ENCODE measurements around the gene RBM28. TPM values are rescaled to one million over a fixed set of nuclear protein-coding genes. Genes with fewer than 3 reads are reported as not detected.

Gene RBM28, protein sequence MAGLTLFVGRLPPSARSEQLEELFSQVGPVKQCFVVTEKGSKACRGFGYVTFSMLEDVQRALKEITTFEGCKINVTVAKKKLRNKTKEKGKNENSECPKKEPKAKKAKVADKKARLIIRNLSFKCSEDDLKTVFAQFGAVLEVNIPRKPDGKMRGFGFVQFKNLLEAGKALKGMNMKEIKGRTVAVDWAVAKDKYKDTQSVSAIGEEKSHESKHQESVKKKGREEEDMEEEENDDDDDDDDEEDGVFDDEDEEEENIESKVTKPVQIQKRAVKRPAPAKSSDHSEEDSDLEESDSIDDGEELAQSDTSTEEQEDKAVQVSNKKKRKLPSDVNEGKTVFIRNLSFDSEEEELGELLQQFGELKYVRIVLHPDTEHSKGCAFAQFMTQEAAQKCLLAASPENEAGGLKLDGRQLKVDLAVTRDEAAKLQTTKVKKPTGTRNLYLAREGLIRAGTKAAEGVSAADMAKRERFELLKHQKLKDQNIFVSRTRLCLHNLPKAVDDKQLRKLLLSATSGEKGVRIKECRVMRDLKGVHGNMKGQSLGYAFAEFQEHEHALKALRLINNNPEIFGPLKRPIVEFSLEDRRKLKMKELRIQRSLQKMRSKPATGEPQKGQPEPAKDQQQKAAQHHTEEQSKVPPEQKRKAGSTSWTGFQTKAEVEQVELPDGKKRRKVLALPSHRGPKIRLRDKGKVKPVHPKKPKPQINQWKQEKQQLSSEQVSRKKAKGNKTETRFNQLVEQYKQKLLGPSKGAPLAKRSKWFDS
- total RNA-seq: 100 to 1,000 TPM; 113 to 121 (median 120) TPM

DNA sequence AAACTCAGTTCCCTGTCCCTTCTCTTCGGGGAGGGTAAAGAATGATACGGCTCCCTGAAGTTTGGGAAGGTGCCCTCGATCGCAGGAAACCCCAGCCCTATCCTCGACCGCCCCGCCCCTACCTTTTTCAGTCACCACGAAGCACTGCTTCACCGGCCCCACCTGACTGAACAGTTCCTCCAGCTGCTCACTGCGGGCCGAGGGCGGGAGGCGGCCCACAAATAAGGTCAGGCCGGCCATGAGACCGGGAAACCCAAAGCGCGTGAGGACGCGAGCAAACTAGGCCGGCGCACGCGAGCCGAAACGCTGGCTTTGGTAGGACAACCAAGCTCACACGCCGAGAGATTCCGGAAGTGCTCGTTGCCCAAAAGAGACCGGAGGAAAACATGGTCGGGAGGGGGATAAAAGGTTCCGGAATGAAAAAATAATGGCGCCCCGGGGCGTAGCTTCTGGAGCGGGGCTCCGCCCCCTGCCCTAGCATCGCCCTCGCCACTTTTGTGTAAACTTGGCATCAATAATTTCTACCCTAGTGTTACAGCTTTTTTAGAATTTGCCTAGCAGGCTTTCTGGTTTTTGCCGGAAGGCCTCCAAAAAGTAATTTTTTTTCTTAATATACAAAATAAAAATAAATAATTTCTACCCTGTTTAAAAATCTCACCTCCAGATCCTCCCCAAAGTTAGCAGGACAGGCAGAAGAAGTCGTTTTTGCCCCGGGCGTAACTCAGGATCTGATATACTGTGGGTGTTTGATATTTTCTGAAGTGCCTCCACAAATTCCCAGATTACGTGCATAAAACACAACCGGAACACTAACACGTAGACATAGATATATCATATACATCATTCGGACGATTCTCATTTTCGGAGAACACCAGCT lies at the start of gene RBM28:
TSS of gene RBM28 (minus strand) at position 355 of the 877 bp plus-strand sequence. CDS start at position 240, 115 bp downstream.
- H3K9me3 Mint-ChIP-seq: no peaks in the 10 kb centered on the region

DNA sequence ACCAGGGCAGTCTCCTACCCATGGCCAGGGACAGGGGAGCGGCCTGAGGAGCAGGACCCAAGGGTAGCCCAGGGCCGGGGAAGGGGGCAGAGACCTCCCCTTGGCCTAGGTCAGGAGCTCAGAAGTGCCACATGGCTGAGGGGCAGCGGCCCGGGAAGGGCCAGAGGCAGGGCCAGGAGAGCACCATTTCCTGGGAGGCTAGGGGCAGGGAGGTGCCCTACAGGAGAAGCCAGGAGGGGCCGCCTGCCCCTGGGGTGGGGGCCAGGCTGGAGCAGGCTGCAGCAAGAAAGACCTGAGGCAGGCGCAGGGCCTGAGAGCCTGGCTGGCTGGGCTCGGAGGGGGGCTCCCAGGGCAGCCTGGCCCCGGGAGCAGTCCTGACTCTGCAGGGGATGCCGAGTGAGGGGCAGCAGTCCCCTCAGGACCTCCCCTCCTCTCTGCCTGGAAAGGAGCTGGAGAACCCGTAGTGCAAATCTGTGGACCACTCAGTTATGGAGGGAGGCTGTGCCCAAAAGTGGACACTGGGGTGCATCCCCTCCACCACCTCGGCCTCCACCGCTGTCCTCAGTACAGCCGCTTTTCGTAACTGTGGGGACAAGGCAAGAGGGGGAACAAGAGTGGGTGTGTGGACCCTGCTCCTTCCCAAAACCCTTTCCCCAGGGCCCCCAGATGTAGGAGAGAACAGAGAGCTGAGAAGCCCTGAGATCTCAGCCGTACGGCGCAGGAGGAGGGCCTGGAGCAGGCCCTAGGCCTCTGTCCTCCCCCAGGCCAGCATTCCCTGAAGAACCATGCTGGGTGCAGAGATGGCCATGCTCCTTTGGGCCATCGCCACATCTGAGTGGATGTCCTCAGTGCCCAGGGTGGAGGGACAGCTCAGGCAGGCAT lies 49.0 kb upstream of the RBM28 start:
- no peak for DNase-seq
- Mint-ChIP-seq H3K27me3 (ENCODE audit: low read depth) (no peaks in the 10 kb centered on the region), H3K4me1 (ENCODE audit: low read depth) (no peaks in the 10 kb centered on the region), H3K36me3 (ENCODE audit: insufficient read depth) (peaks cover 8% of the 10 kb centered on the region), H3K9me3 (no peaks in the 10 kb centered on the region), H3K4me3 (no peak overlapping the region)
- no peak for ATAC-seq

More for the DNA sequence above, at the start of gene RBM28:
- Mint-ChIP-seq H3K4me1 (ENCODE audit: low read depth) (peaks cover 24% of the 10 kb centered on the region), H3K4me3 (peak within 1 kb of the TSS; percentile 97), H3K36me3 (ENCODE audit: insufficient read depth) (peaks cover 6% of the 10 kb centered on the region), H3K27me3 (ENCODE audit: low read depth) (peaks cover 6% of the 10 kb centered on the region)
- ATAC-seq (peak; percentile 95 to 97), DNase-seq (peak; percentile 73)

DNA sequence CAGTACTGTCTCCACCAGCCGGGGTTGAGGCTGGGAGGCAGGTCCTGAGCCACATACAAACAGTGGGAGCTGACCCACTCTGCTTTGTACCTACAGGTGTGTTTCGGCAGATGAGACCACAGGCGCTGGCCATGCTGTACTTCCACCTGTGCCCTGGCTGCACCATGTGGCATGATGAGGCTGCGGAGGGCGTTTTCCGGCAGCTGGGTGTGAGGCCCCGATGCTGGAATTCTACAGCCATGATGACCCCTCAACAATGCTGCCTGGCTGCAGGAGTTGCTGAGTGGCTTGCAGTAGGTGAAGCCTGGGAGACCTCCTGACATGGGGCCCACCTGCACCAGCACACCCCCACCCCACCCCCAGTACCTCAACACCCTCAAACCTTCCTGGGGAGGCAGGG lies 48.1 kb upstream of the RBM28 start:
- Mint-ChIP-seq H3K9me3 (no peaks in the 10 kb centered on the region), H3K4me3 (no peak overlapping the region), H3K4me1 (ENCODE audit: low read depth) (no peaks in the 10 kb centered on the region), H3K36me3 (ENCODE audit: insufficient read depth) (peaks cover 4% of the 10 kb centered on the region), H3K27me3 (ENCODE audit: low read depth) (no peaks in the 10 kb centered on the region)
- DNase-seq (no peak), ATAC-seq (no peak)

DNA sequence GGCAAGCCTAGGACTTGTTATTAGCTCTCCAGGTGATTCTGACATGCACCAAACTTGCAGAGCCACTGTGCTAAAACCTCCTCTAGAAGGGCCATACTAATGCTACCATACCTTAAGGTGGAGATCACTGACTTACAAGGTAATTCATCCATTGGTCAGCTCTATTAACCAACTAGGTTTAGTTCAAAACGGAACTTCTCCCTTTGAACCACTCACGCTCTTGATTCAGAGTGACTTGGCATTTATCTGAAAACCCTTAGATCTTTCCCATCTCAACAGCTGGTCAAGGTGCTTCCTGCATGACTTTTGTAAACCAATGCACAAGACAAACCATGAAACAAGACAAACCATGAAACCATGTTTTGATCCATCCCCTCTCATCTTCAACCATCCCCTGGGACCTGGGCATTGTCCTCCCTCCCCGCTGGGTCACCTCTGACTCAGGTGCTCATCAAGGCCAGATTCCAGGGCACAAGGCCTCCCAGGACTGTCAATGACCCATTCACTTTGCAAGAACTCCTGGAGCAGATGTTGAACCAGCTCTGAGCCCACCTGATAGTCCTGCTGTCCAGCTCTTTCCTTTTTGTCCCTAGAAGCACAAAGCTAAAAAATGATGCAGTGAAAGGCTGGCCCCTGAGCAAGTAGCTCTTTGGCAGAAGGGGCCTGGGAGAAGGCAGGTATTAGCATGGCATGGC lies 47.3 kb upstream of the RBM28 start:
- ATAC-seq: no peak
- Mint-ChIP-seq H3K4me3 (no peak overlapping the region), H3K4me1 (ENCODE audit: low read depth) (no peaks in the 10 kb centered on the region), H3K9me3 (no peaks in the 10 kb centered on the region), H3K27me3 (ENCODE audit: low read depth) (no peaks in the 10 kb centered on the region), H3K36me3 (ENCODE audit: insufficient read depth) (no peaks in the 10 kb centered on the region)
- no peak for DNase-seq

DNA sequence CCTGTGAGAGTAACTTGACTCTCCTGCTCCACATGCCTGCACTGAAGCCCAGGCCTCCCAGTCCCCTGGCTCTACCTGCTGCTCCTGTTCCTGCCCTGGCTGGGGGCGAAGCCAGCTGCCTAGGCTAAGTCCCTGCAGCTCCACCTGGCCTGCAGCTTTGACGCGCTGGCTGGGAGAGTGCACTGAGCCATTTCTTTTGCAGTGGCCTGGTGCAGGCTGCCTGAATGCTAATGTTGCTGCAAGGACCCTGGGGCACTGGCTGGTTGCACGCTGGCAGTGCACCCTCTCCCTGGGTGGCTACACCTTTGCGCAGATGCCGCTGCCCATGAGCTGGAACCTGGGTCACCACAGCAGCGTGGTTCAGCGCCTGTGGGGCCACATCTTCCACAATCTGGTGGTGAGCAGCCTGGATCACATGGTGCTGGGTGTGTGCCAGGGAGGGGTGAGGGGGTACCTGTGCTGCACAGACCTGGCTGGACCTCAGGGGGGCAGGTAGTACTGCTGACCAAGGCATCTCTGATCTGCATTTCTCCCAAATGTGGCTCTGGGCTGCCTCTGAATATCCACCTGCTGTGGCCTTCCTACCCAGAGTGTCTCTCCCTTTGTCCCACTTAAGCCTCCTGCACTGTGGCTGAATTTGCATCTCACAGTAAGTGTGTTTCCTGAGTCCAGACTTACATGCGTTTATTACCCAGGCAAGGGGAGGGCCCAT lies 46.1 kb upstream of the RBM28 start:
- Mint-ChIP-seq H3K36me3 (ENCODE audit: insufficient read depth) (no peaks in the 10 kb centered on the region), H3K4me1 (ENCODE audit: low read depth) (no peaks in the 10 kb centered on the region), H3K27me3 (ENCODE audit: low read depth) (no peaks in the 10 kb centered on the region), H3K9me3 (no peaks in the 10 kb centered on the region), H3K4me3 (no peak overlapping the region)
- ATAC-seq (no peak), DNase-seq (no peak)

DNA sequence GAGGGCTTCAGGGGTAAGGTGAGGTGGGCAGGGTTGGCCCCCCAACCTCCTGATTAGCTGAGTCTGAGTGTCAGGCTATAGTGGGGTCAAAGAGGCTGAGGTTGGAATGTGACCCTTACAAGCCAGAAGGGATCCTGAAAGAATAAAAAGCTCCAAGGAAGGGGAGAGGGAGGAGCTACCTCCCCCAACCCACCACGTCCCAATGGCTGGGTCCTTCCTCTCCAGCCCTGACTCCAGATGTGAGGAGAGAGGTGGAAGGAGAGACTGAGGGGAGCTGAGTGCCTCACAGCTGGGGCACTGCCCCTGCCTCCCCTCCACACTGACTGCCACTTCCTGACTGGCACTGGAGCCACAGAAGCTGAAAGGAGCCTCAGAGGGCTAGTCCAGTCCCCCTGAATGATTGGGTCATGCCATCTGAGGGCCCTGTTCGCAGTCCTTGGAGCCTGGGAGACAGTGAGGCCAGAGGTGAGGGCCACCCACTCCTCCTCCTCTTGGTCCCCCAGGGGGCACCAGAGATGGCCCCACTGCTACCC lies 45.4 kb upstream of the RBM28 start:
- Mint-ChIP-seq H3K9me3 (no peaks in the 10 kb centered on the region), H3K36me3 (ENCODE audit: insufficient read depth) (no peaks in the 10 kb centered on the region), H3K4me3 (no peak overlapping the region), H3K4me1 (ENCODE audit: low read depth) (no peaks in the 10 kb centered on the region), H3K27me3 (ENCODE audit: low read depth) (no peaks in the 10 kb centered on the region)
- ATAC-seq (no peak), DNase-seq (no peak)

DNA sequence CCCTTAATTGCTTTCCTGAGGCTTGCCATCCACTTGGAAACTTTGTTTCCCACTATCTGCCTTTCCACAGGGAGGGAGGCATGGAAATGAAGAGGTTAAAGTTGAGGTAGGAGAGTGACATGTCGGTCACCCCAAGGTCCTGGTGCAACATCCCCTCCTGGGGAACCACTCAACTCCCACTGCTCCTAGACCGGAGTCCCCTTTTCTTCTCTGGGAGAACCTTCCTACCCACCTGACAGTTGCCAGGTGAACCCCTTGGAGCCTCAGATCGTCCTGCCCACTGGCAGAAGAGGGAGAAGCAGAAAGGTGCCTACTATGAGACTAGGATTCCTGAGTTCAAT lies 44.4 kb upstream of the RBM28 start:
- H3K9me3 Mint-ChIP-seq: no peaks in the 10 kb centered on the region

DNA sequence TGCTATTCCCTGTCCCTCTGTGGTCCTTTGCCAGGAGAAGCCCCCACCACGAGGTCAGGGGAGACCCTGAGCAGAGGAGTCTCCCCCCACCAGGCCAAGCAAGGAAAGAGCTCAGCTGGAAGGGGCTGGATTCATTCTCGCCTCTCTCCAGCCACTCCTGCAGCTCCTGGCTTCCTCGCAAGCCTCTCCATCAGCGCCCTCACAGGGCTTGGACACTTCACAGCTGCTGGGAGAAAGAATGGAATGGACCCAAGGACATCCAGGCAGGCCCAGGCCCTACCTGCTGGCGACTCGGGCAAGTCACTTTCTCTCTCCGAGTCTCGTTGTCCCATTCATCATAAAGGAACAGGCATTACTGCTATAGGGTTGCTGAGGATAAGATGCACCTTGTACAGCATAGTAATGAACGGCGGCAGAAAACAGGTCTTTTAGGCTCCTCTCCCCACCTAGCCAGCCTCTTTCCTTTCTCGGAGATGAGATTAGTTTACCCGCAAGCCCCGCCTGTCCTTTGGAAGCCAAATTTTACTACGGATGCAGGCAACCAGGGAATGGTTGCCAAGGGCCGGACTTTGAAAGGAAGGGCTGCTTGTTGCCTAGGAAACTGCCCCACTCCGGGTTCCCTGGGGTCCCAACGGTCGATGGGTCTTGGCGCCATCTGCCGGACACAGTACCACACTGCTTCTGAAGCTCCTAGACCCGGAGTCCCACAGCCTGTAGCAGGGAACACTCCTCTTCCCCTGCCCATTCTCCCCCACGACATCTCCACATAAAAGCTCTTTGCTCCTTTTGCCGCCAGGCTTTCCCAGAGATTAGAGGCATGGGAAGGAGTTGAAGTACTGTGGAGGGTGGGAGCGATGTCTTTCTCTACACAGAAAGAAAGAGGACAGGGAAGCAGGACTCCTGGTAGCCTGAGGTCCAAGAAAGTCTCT lies 43.8 kb upstream of the RBM28 start:
- no peaks in the 10 kb centered on the region for H3K36me3 Mint-ChIP-seq (ENCODE audit: insufficient read depth)
- peak; percentile 76 to 84 for ATAC-seq
- no peaks in the 10 kb centered on the region for H3K9me3 Mint-ChIP-seq
- H3K4me3 Mint-ChIP-seq: no peak overlapping the region
- peak; percentile 64 for DNase-seq
- H3K4me1 Mint-ChIP-seq (ENCODE audit: low read depth): no peaks in the 10 kb centered on the region
- H3K27me3 Mint-ChIP-seq (ENCODE audit: low read depth): no peaks in the 10 kb centered on the region

More for the DNA sequence above, 44.4 kb upstream of the RBM28 start:
- DNase-seq (no peak), ATAC-seq (no peak)
- no peaks in the 10 kb centered on the region for H3K36me3 Mint-ChIP-seq (ENCODE audit: insufficient read depth)
- H3K4me3 Mint-ChIP-seq: no peak overlapping the region
- no peaks in the 10 kb centered on the region for H3K4me1 Mint-ChIP-seq (ENCODE audit: low read depth)
- no peaks in the 10 kb centered on the region for H3K27me3 Mint-ChIP-seq (ENCODE audit: low read depth)

DNA sequence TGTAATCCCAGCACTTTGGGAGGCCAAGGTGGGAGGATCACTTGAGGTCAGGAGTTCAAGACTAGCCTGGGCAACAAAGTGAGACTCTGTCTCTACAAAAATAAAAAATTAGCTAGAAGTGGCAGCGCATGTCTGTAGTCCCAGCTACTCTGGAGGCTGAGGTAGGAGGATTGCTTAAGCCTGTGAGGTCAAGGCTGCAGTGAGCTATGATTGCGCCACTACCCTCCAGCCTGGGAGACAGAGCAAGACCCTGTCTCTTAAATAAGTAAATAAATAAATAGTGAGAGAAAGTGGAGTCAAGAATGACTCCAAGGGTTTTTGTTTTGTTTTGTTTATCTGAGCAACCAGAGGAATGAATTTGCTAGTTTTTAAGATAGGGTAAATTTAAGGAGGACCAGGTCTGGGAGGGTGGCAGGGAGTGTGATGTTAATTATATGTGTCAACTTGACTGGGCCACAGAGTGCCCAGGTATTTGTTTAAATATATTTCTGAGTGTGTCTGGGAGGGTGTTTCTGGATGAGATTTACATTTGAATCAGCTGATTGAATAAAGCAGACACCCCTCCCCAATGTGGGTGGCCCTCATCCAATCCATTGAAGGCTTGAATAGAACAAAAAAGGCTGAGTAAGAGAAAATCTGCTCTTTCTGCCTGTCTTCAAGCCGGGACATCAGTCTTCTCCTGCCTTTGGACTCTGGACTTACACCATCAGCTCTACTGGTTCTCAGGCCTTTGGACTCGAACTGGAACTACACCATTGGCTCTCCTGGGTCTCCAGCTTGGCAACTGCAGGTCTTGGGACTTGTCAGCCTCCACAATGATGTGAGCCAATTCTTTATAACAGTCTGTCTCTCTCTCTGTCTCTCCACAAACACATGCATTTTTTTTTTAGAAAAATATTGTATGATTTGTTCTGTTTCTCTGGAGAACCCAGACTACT lies 42.5 kb upstream of the RBM28 start:
- H3K9me3 Mint-ChIP-seq: no peaks in the 10 kb centered on the region
- no peak for DNase-seq
- ATAC-seq: no peak
- H3K4me3 Mint-ChIP-seq: no peak overlapping the region
- H3K36me3 Mint-ChIP-seq (ENCODE audit: insufficient read depth): no peaks in the 10 kb centered on the region
- no peaks in the 10 kb centered on the region for H3K4me1 Mint-ChIP-seq (ENCODE audit: low read depth)
- H3K27me3 Mint-ChIP-seq (ENCODE audit: low read depth): no peaks in the 10 kb centered on the region

DNA sequence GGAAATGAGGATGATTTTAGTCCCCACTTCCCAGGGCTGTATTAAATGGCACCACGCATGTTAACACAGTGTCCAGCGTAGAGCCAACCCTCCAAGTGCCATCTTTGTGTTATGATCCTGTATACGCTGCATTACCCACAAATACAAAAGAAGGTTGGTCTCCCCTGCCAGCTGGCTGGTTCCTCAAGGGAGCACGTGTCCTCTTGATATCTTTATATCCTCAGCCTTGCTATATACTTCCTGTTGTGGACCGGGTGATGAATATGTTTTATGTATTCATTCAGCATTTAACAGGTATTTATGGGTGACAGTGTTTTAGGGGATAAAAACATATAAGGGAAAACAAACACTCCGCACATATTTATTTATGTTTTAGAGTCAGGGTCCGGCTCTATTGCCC lies 41.0 kb upstream of the RBM28 start:
- ATAC-seq: no peak
- no peak for DNase-seq
- no peaks in the 10 kb centered on the region for H3K27me3 Mint-ChIP-seq (ENCODE audit: low read depth)
- H3K4me1 Mint-ChIP-seq (ENCODE audit: low read depth): no peaks in the 10 kb centered on the region
- H3K4me3 Mint-ChIP-seq: no peak overlapping the region
- H3K9me3 Mint-ChIP-seq: no peaks in the 10 kb centered on the region
- H3K36me3 Mint-ChIP-seq (ENCODE audit: insufficient read depth): no peaks in the 10 kb centered on the region

DNA sequence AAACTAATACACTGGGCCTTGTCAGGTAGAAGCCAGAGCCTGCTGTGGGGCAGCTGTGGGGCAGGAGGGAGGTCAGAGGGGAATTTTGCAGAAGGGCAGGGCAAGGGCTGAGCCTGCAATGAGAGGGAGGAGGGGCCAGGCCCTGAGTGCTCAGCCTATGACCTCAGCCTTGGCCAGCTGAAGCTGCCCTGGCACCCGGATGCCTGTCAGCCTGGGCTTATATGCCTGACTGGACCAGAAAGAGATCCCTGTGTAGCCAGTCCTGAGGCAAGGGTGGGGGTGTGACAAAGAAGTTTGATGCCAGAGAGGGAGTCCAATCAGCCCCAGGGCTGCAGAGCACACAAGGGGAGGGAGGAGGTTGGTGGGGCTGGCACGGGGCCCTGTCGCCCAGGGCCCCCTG lies 40.1 kb upstream of the RBM28 start:
- Mint-ChIP-seq H3K36me3 (ENCODE audit: insufficient read depth) (no peaks in the 10 kb centered on the region), H3K4me3 (no peak overlapping the region), H3K27me3 (ENCODE audit: low read depth) (no peaks in the 10 kb centered on the region), H3K9me3 (no peaks in the 10 kb centered on the region), H3K4me1 (ENCODE audit: low read depth) (no peaks in the 10 kb centered on the region)
- DNase-seq (no peak), ATAC-seq (no peak)

Data from activated T-cell treated with anti-CD3 and anti-CD28 coated beads, Interleukin-2, amount 50 U/mL, for 4 hours (primary cell).